ENCODE data around the gene CRYM. TPM values are rescaled to one million over a fixed set of nuclear protein-coding genes. Genes with fewer than 3 reads are reported as not detected.
A peak's percentile ranks its signal among the peaks of the same experiment; 100 is the strongest.

The CRYM gene
- polyA plus RNA-seq, 6 donors from 2014 or later: 2.4 to 13.0 (median 3.4) TPM

DNA sequence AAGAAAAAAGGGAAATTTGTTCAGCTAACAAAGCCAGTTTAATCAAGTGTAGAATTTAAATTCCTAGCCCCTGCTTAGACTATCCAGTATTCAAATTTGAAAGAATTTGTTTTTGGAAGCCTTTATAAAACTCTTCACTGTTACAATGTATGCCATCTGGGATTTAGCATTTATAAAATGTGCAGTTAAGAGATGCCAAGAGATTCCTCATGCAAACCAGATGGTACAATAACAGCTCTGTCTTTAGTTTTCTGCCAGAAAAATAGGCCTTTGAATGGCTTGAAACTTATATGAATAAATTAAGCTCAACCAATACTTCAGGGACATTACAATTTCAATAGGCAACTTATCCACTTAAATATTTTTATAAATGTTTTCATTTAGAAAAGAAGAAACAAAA lies 51.3 kb downstream of the CRYM start:
- no peak overlapping the region for H3K27ac Mint-ChIP-seq

DNA sequence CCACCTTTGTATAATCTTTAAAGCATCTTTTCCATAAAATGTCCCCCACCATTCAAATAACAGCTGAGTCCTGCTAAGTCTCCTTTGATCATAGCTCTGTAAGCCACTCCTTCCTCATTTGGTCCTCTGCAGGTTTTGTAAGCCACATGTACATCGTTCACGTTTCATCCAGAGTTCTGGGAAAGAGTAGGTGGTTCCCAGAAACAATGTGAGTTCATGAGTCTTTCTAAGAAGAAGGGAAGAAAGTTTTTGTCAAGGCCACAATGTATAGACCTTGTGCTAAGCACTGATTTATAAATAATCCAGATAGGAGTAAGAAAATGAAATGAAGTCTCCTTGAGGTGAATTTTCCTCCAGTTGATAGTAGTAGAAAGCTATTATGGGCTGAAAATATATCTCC lies 53.3 kb downstream of the CRYM start:
- ATAC-seq (ENCODE audit: low read depth in 2 of 2) (no peak), DNase-seq (no peak)
- no peak overlapping the region for H3K27ac Mint-ChIP-seq
- H3K9me3 Mint-ChIP-seq: no peaks in the 10 kb centered on the region
- H3K4me1 Mint-ChIP-seq: peaks cover 0 to 6% (median 4%) of the 10 kb centered on the region in 3 donors
- peaks cover 43 to 71% (median 68%) of the 10 kb centered on the region in 3 donors for H3K27me3 Mint-ChIP-seq
- peaks cover 0 to 4% of the 10 kb centered on the region in 2 donors for H3K36me3 Mint-ChIP-seq
- no peak overlapping the region for H3K4me3 Mint-ChIP-seq

More for the DNA sequence above, 51.3 kb downstream of the CRYM start:
- peaks cover 0 to 6% (median 4%) of the 10 kb centered on the region in 3 donors for H3K4me1 Mint-ChIP-seq
- H3K9me3 Mint-ChIP-seq: no peaks in the 10 kb centered on the region
- H3K4me3 Mint-ChIP-seq: no peak overlapping the region
- peaks cover 31 to 68% (median 66%) of the 10 kb centered on the region in 3 donors for H3K27me3 Mint-ChIP-seq
- ATAC-seq (ENCODE audit: low read depth in 2 of 2): no peak
- DNase-seq: no peak
- peaks cover 0 to 4% of the 10 kb centered on the region in 2 donors for H3K36me3 Mint-ChIP-seq

DNA sequence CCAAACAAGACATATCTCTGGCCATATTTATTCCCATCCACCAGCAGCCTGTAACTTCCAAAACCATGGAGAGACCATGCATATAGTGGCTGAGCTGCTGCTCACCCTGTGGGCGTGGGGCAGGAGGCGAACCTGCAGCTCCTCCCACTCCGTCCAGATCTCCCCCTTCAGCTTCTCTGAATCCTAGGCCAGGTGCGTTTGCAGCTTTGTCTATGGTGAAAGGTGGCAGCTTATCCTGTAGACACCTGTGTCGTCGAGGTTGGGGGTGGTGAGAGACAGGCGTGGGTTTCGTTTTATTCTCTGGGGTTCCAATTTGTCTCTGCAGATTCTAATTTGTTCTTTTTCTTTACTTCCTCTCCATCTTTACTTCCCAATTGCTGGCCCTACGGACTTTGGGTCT lies 54.3 kb downstream of the CRYM start:
- peaks cover 0 to 4% of the 10 kb centered on the region in 2 donors for H3K36me3 Mint-ChIP-seq
- no peak overlapping the region for H3K4me3 Mint-ChIP-seq
- no peak for DNase-seq
- H3K9me3 Mint-ChIP-seq: no peaks in the 10 kb centered on the region
- peaks cover 0 to 6% (median 4%) of the 10 kb centered on the region in 3 donors for H3K4me1 Mint-ChIP-seq
- no peak overlapping the region for H3K27ac Mint-ChIP-seq
- no peak for ATAC-seq (ENCODE audit: low read depth in 2 of 2)
- peaks cover 45 to 63% (median 62%) of the 10 kb centered on the region in 3 donors for H3K27me3 Mint-ChIP-seq

DNA sequence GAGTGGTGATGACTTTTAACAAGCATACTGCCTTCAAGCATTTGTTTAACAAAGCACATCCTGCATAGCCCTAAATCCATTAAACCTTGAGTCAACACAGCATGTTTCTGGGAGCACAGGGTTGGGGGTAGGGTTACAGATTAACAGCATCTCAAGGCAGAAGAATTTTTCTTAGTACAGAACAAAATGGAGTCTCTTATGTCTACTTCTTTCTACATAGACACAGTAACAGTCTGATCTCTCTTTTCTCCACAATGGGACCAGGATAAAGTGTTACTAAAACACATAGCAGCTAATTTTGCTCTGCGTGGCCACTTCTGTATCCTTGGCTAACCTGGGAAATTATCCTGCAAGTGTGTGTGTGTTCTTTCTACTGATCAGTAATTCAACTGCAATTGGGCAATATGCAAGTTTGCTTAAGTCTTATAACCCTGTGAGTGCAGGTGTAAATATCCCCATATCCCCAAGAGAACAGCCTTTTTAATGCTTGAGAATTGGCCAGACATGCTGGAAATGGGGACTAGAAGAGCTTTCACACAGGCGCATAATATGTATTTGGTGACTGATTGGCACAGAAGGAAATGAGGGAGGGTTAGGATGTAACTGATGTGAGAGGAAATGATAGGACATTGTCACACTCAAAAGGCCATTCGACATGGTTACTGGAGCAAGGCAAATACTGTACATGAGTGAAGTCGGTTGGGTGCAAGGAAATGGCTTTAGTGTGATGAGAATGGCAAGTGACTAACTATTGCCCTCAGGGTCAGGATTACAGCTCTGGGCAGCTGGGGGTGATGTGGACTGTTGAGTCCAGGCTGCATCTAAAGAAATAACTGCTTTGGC lies 55.4 kb downstream of the CRYM start:
- ATAC-seq (ENCODE audit: low read depth in 2 of 2) (no peak), DNase-seq (no peak)
- Mint-ChIP-seq H3K4me1 (peaks cover 0 to 6% (median 4%) of the 10 kb centered on the region in 3 donors), H3K27ac (no peak overlapping the region), H3K4me3 (no peak overlapping the region), H3K9me3 (no peaks in the 10 kb centered on the region), H3K27me3 (peaks cover 42 to 56% (median 55%) of the 10 kb centered on the region in 3 donors), H3K36me3 (peaks cover 0 to 4% of the 10 kb centered on the region in 2 donors)

DNA sequence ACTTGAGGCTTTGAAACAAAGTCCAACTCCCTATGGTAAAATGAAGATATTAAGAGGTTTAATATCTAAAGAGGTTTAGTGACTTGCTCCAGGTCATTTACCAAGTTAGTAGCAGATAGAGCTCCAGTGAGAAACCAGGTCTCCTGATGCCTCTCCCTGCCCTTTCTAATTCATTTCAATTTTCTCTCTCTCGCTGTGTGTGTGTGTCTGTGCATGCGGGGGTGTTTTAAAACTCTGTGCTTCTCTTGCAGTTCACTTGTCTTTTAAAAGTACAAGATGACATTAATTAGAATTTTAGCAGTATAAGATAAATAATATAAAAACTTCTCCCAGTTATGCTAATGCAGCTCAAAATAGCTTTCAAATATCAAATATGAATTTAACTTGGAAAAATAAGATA lies 58.5 kb downstream of the CRYM start:
- no peaks in the 10 kb centered on the region for H3K36me3 Mint-ChIP-seq
- peaks cover 37 to 49% (median 42%) of the 10 kb centered on the region in 3 donors for H3K27me3 Mint-ChIP-seq
- H3K9me3 Mint-ChIP-seq: no peaks in the 10 kb centered on the region
- peaks cover 0 to 6% (median 4%) of the 10 kb centered on the region in 3 donors for H3K4me1 Mint-ChIP-seq
- ATAC-seq (ENCODE audit: low read depth in 2 of 2): no peak
- no peak overlapping the region for H3K4me3 Mint-ChIP-seq
- no peak for DNase-seq
- H3K27ac Mint-ChIP-seq: no peak overlapping the region

DNA sequence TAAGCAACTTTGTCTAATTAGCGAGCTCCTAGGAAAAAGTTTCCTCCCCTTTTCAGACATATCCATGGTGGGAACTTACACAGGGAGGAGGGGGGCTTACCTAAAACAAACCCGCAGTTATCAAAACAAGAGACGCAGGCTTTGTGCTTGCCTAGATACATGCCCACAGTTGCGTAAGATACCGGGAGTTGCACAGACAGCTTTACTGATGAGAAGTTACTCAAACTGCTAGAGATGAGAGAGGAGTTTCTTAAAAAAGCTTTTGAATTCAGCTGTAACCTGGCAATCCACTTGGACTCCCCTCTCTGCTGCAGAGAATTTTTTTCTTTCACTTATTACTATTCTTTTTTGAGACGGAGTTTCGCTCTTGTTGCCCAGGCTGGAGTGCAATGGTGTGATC lies 59.9 kb downstream of the CRYM start:
- Mint-ChIP-seq H3K4me3 (no peak overlapping the region), H3K36me3 (no peaks in the 10 kb centered on the region), H3K27ac (no peak overlapping the region), H3K27me3 (peaks cover 35 to 44% (median 35%) of the 10 kb centered on the region in 3 donors), H3K4me1 (peaks cover 0 to 4% (median 0%) of the 10 kb centered on the region in 3 donors), H3K9me3 (no peaks in the 10 kb centered on the region)
- ATAC-seq (ENCODE audit: low read depth in 2 of 2): no peak
- no peak for DNase-seq

DNA sequence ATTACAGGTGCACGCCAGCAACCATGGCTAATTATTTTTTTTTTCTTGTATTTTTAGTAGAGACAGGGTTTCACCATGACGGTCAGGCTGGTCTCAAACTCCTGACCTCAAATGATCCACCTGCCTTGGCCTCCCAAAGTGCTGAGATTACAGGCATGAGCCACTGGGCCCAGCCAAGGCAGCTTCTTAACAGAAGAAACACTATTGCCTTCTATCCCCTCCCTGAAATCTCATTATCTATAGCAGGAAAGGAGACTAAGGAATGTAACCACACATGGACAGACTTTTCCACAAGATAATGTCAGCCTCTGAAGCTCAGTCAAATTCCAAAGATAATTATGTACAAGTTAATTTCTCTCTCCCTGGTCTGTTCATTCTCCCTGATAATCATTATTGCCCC lies 61.0 kb downstream of the CRYM start:
- DNase-seq: no peak
- no peaks in the 10 kb centered on the region for H3K9me3 Mint-ChIP-seq
- no peak overlapping the region for H3K27ac Mint-ChIP-seq
- peaks cover 29 to 40% (median 36%) of the 10 kb centered on the region in 3 donors for H3K27me3 Mint-ChIP-seq
- no peak for ATAC-seq (ENCODE audit: low read depth in 2 of 2)
- H3K4me3 Mint-ChIP-seq: no peak overlapping the region
- H3K36me3 Mint-ChIP-seq: no peaks in the 10 kb centered on the region
- no peaks in the 10 kb centered on the region for H3K4me1 Mint-ChIP-seq

DNA sequence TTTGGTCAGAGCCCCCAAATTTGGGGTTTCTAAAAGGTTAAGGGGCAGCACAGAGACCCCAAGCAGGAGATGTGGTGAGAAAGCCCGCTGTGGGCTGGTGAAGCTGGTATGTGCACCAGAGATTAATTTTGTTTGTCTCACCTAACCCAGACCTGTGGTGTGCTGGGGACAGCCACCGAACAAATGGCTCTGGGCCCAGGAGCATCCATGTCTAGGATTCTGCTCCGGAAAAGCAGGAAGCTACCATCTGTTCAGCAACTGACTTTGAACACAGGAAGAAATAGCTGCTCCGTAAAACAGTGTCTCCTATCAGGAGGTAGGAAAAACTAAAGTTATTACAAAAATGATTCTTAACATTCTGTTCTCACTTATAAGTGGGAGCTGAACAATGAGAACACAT lies 64.0 kb downstream of the CRYM start:
- ATAC-seq (ENCODE audit: low read depth in 2 of 2): no peak
- Mint-ChIP-seq H3K4me3 (no peak overlapping the region), H3K36me3 (no peaks in the 10 kb centered on the region), H3K27me3 (peaks cover 20 to 40% (median 24%) of the 10 kb centered on the region in 3 donors), H3K9me3 (no peaks in the 10 kb centered on the region), H3K27ac (peak overlapping the region in 1 of 6 donors; percentile 56), H3K4me1 (no peaks in the 10 kb centered on the region)
- DNase-seq: no peak

DNA sequence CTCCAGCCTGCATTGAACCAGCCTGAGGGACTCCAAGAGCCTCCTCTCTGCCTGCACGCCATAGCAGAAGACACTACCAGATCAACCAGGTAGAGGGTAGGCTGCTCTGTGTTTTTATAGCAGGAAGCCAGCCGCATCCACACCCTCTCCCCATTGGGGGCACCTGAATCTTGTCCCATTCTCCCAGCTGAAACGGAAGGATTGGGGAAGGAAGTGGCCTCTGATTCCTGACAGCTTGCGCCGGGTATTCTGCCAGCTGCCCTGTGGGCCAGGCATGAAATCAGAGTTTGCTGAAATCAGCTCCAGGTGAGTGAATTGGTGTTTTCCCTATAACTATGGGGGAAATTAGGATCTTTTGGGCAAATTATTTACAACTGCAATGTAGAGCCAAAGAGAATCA lies 66.6 kb downstream of the CRYM start, which contains the start of gene ZP2:
Gene ZP2, minus strand, starts transcription at position 89 of the 400 bp plus-strand sequence. Its CDS starts 27 bp downstream, at position 62.
- no peaks in the 10 kb centered on the region for H3K9me3 Mint-ChIP-seq
- peaks cover 20 to 51% (median 27%) of the 10 kb centered on the region in 3 donors for H3K27me3 Mint-ChIP-seq
- DNase-seq (no peak), ATAC-seq (ENCODE audit: low read depth in 2 of 2) (no peak)
- peak within 1 kb of the TSS in 1 of 8 donors; percentile 21 for H3K4me3 Mint-ChIP-seq
- no peaks in the 10 kb centered on the region for H3K4me1 Mint-ChIP-seq
- H3K36me3 Mint-ChIP-seq: no peaks in the 10 kb centered on the region
- H3K27ac Mint-ChIP-seq: no peak within 1 kb of the TSS

Other genes with a start within 250 kb of the CRYM start
- gene DNAH3, start 127.4 kb downstream of the CRYM start, polyA plus RNA-seq (ENCODE audit: low read depth in 6 of 6): not detected
- gene LDAF1, start 119.6 kb downstream of the CRYM start, polyA plus RNA-seq (ENCODE audit: low read depth in 6 of 6): 10 to 100 TPM; 18.3 to 30.6 (median 22.0) TPM
- not detected for gene ZP2, start 66.7 kb downstream of the CRYM start, polyA plus RNA-seq (ENCODE audit: low read depth in 6 of 6)
- not detected for gene ANKS4B, start 44.6 kb downstream of the CRYM start, polyA plus RNA-seq (ENCODE audit: low read depth in 6 of 6)

Measured in naive B cell (primary cell).